HG02970 (cell line): ENCODE results near the gene KCNQ1.

Experiments used
- ATAC-seq: cut with Tn5 transposase; IDR thresholded peaks from one replicate; pipeline ENCODE4 v1.9.1; 2021; ENCODE audit warnings: mild to moderate bottlenecking, moderate library complexity, moderate number of reproducible peaks; ENCODE audit not compliant: unreplicated experiment, low FRiP score

The KCNQ1 gene

GRCh38 chr11:2853997-2854560 lies 409.3 kb downstream of the KCNQ1 start:
- ATAC-seq: no peak

GRCh38 chr11:2855162-2855561 lies 410.4 kb downstream of the KCNQ1 start:
- no peak for ATAC-seq

DNA sequence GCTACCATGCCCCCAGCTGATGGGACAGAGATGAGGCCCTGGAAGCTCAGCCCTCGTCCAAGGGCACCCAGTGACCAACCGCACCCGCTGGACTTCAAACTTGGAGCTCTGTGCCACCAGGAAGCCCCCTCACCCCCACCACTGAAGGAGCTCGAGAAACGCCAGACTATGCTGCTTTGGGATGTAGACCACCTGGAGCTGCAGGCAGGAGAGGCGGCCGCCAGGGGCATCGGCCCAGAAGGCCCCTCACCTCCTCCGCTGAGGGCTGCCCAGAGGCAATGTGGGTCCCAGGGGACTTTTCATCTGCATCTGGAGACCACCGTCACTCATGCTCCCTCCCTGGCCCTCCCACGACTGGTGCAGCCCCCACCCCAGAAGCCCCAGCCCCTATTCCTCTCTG lies 412.5 kb downstream of the KCNQ1 start:
- ATAC-seq: no peak

DNA sequence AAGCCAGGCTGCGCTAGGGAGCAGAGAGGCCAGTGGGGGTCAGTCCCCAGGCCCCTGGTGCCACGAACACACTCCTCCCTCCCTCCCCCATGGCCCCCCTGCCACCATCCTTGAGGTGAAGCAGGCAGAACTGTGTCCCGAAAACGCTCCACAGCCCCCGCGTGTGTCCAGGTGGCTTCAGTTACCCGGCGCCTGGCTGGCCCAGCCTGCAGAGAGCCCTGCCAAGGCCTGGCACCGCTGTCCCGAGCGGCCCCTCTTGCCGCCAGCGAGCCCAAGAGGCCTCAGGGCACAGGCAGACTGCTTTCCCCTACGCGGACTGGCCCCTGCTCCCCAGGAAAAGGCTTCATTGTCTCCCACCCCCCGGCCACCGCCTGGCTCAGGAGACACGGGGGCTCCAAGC lies 413.1 kb downstream of the KCNQ1 start:
- ATAC-seq: no peak

DNA sequence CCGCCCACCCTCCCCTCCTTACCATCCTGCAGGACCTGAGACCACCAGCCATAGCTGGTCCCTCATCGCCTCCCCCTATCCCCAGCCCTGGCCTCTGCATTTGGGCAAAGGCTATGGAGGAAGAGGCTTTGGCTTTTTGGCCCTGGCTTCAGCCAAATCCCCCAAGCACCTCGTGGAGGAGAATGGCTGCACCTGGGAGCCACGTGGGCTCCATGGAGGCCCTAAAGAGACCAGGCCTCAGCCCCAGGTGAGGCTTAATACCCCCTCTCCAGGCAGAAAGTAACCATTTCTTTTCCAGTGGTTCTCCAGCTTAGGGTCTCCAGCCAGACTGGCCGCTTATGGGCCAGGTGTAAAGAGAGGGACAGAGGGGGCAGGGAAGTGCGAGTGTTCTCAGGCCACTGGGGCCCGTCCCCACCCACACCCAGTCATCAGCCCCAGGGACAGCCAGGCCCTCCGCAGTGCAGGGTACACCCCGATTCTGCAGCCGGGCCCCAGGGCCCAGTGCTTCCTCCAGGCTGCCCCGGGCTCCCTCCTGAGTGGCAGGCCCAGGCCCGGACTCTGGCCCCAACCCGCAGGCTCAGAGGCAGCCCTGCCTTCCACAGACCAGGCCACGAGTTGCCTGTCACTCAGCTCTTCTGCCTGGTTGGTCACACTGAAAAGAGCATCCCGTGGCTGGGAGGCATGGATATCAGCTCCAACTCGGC lies 414.3 kb downstream of the KCNQ1 start:
- no peak for ATAC-seq

DNA sequence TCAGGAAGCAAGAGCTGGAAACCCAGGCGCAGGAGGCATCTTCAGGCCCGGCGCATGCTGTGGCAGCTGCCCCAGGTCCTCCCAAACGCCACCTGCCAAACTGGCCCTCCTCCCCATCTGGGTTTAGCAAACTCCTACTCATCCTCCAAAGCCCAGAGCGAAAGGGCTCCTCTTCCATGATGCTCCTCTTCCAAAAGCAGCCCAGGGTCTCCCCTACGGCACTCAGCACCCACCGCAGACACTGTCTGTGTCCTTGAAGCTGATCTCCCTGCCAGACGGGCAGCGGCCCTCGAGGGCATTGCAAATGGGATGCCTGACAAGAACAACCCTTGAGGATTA lies 414.9 kb downstream of the KCNQ1 start:
- no peak for ATAC-seq

- no peak for ATAC-seq
These were observed 415.8 kb downstream of the KCNQ1 start for GRCh38 chr11:2860636-2861035.

- ATAC-seq: no peak
These were observed 417.8 kb downstream of the KCNQ1 start for GRCh38 chr11:2862395-2863275.

- ATAC-seq: no peak
These were observed 418.4 kb downstream of the KCNQ1 start for GRCh38 chr11:2863276-2863618.

DNA sequence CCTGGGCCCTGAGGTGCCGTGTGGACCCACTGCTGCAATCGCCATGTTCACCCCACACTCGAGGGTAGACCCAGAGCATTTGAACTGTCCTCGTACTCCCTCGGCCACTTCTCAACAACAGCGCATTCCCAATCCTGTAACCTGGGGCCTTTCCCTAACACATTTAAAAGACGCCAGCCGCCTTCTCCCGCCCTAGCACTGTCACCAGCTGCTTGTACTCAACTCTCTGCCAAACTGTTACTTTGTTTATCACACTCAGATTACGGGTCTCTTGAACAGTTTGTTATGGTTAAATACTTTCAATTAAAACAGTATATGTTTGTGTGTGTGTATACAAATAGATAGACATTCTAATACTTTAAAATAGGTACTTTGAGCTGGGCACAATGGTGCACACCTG lies 420.1 kb downstream of the KCNQ1 start:
- no peak for ATAC-seq

- ATAC-seq: no peak
These were observed 421.2 kb downstream of the KCNQ1 start for GRCh38 chr11:2865922-2866577.

DNA sequence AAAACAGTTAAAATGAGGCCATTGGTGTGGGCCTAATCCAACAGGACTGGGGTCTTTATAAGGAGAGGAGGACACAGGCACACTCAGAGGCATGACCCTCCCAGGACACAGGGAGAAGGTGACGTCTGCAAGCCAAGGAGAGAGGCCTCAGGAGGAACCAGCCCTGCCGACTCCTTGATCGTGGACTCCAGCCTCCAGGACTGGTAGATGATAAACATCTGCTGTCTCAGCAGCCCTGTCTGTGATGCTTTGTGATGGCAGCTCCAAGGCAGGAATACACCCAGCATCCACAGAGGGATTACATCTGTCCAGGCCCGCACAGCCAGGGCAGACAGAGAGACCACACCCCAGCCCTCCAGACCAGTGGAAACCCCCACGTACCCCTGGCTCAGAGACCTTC lies 422.3 kb downstream of the KCNQ1 start:
- no peak for ATAC-seq

DNA sequence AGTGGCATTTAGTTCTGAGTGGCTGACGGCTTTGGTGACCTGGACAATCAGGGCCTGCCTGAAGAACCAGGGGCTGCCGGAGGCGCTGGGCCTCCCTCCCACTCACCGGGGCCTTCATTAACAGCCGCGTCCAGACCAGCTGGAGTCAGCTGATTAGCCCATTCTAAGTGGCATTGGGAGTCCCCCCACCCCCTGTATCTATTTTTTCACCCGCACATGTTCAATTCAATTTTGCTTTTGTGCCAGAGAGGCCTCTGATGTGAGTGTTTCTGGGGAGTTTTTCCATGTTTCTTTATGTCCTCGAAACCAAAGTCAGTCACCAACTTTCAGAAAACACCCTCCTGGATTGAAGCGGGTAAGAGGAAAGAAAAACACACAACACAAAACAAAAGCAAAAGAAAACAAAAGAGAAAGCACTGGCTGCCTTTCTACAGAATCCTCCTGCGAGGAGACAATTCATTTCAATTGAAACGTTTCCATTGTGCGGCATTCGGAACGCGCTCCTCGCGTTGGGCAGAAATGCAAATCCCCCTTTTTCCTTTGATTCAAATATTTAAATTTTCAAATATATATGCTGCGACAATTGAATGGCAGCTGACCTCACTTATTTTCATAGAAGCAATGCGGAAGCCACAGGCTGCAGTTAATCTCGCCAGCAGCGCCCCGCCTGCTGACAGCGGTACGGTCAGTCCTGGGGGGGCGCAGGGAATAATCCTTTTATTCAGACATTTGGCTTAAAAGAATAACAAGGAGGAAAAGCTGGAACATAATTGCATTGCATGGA lies 423.1 kb downstream of the KCNQ1 start:
- no peak for ATAC-seq

DNA sequence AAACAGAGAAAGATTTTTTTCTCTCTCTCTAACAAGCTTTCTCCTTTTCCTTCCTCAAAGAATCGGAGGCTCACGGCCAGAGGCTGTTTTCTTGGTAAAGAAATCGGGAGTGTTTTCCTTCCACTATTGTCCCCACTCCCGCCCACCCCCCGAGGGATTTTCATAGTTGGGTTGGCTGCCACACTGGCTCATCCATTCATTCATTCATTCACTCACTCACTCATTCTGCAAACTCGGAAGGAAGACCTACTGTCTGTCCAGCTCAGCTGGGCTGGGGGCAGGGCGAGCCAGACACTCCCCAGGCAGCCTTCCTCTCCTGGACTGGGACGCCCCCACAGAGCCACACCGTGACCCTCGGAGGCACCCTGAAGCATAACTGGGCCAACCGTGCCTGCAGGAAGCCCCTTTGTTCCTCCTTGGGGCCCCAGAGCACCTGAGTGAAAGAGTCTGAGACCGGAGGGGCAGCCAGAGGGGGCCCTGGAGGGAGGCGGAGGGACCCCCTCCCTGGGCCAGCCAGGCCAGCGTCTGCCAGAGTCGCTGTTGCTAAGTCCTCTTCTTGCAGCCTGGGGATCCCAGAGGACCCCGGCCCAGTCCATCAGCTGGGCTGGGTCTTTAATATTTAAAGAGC lies 423.8 kb downstream of the KCNQ1 start:
- no peak for ATAC-seq

- no peak for ATAC-seq
These were observed 424.3 kb downstream of the KCNQ1 start for GRCh38 chr11:2869134-2869526.

DNA sequence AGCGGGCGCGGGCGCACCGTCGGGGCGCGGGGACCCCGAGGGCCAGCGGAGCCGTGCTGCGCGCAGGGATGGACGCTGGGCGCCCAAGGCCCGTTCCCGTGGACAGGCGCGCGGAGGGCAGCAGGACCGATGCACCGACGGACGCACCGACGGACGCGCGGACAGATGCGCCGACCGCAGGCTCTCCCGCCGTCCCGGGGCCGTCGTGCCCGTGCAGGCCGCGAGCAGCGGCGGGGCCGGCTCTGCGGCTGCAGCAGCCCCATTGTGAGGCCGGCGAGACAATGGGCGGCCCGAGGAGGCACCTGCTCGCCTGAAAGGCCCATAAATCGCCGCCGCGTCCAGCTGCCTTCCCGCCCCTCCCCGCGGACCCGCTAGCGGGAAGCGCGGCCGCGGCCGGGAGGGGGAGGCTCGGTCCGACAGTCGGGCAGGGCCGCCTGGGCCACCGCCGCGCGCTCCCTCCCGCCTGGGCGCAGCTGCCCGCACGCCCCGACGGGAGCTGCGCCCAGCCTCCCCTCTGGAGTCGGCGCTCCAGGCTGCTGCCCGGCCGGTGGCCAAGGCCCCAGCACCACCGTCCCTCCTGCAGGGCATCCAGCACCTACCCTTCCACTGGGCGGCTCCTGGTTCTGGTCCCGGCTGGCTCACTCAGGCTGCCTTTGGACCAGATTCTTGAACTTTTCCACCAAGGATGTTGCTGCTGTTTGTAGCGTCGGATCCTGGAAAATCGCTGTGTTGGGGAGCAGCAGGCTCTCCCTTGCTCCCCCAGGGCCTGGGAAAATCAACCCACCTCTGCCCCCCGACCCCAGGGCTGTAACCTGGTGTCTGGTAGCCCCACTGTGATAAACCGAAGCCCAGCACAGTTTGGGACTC lies 425.0 kb downstream of the KCNQ1 start:
- ATAC-seq: no peak

- ATAC-seq: no peak
These were observed 425.7 kb downstream of the KCNQ1 start for GRCh38 chr11:2870460-2870859.

- ATAC-seq: no peak
These were observed 426.3 kb downstream of the KCNQ1 start for GRCh38 chr11:2870969-2871680.

DNA sequence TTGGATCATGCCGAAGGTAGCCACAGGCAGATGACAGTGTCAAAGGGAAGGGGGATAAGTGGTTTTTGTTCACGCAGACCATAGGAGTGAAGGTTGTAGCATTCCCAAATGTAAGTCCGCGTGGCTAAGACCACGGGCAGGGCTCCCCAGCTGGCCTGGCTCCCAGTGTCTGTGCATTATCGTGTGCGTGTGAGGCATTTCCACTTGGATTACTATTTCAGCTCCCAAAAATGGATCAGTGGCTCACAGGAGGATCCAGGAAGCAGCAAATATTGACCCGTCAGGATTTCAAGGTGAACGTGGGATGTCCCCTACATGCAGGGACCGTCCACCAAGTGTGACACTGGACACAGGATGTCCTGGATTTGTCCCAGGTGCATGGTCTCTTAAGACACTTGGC lies 430.2 kb downstream of the KCNQ1 start:
- no peak for ATAC-seq
